Spleen (tissue), 11 donors: Measurements from ENCODE around the gene XIRP1. TPM values are rescaled to one million over a fixed set of nuclear protein-coding genes. Genes with fewer than 3 reads are reported as not detected.

Experiments used
- microRNA-seq, 3 donors: library from miRNA; unstranded; fragments of <30 nt; microRNA quantifications; one replicate each; pipeline versions ENCODE4 to v1.1.0, GENCODE V29; 2019 to 2020
- polyA plus RNA-seq, 3 donors: library from polyadenylated mRNA; stranded (reverse); fragments of 200-250 nt; gene quantifications; one replicate each; pipeline ENCODE4 v1.2.1, GENCODE V29; 2013
- small RNA-seq, 4 donors: library from RNA; depleted of rRNA; stranded (forward); fragments of <200 nt; gene quantifications; one replicate each; pipeline ENCODE3, GENCODE V24; 2016
- total RNA-seq, 7 donors: library from RNA; depleted of rRNA in 3 of 7; stranded (reverse); fragments of >200 nt in 3 of 7; fragmentation: NEBNext Ultra II Directional in 4 of 7; extraction: Animal tissue kit (Norgen Biotek cat#: 25700) in 4 of 7; gene quantifications; one replicate each; pipeline versions ENCODE4 v1.1.0 to v1.2.1, GENCODE V29; 2016 to 2021
- donor health status: healthy with polysubstance abuse.
- donor health status: DM: no; HTN: no; CAD: no; lungs with moderate emphysema.
- donor health status: DM: no; HTN: no; CAD: no.
- donor health status: Bipolar disorder and iron deficiency.
- donor health status: healthy.
- donor health status: DM: no; HTN: no; CAD: no.
- donor health status: DM: yes; HTN: yes; CAD: no.

Gene XIRP1
- total and polyA plus RNA-seq, 10 donors = 0.06 to 0.70 (median 0.27) TPM; not detected in 3

Small RNAs within 50 kb of the gene (microRNA-seq; reads per million reads assigned to microRNA genes)
- 0 to 0.57 (median 0.36) reads per million in 3 donors for gene MIR6822

Small RNAs within 50 kb of the gene (small RNA-seq; reads per million reads assigned to genes)
- gene RF00017 = 0 reads per million in 4 donors

Other genes with a start within 250 kb of the XIRP1 start
- gene SCN11A, start 140.7 kb downstream of the XIRP1 start, total RNA-seq = 1 to 10 TPM in 6 of 7 donors, under 1 TPM in 1; 0.65 to 6.0 (median 3.4) TPM
- gene SCN11A, start 140.7 kb downstream of the XIRP1 start, polyA plus RNA-seq = 1 to 10 TPM in 2 of 3 donors, under 1 TPM in 1; 0.26 to 2.6 (median 1.5) TPM
- 10 to 100 TPM; 32.7 to 45.0 (median 36.9) TPM for gene WDR48, start 140.6 kb downstream of the XIRP1 start, total RNA-seq
- 10 to 100 TPM; 11.1 to 13.4 (median 12.7) TPM for gene WDR48, start 140.6 kb downstream of the XIRP1 start, polyA plus RNA-seq
- 10 to 100 TPM; 47.3 to 74.5 (median 65.5) TPM for gene GORASP1, start 85.0 kb downstream of the XIRP1 start, total RNA-seq
- 10 to 100 TPM; 20.6 to 35.5 (median 26.3) TPM for gene GORASP1, start 85.0 kb downstream of the XIRP1 start, polyA plus RNA-seq
- gene TTC21A, start 84.9 kb downstream of the XIRP1 start, total RNA-seq = 10 to 100 TPM; 11.6 to 17.5 (median 13.2) TPM
- 10 to 100 TPM; 15.2 to 34.3 (median 18.6) TPM for gene TTC21A, start 84.9 kb downstream of the XIRP1 start, polyA plus RNA-seq
- 10 to 100 TPM; 18.2 to 57.0 (median 34.6) TPM for gene CSRNP1, start 39.0 kb downstream of the XIRP1 start, total RNA-seq
- 10 to 100 TPM in 2 of 3 donors, 1 to 10 TPM in 1; 7.1 to 15.1 (median 10.2) TPM for gene CSRNP1, start 39.0 kb downstream of the XIRP1 start, polyA plus RNA-seq
- 10 to 100 TPM in 2 of 7 donors, 1 to 10 TPM in 5; 5.1 to 15.0 (median 7.2) TPM for gene CX3CR1, start 87.4 kb upstream of the XIRP1 start, total RNA-seq
- gene CX3CR1, start 87.4 kb upstream of the XIRP1 start, polyA plus RNA-seq = under 1 TPM; 0.09 to 0.80 (median 0.35) TPM
- 1 to 10 TPM in 1 of 7 donors, under 1 TPM in 5, not detected in 1; 0.46 to 2.1 (median 0.68) TPM for gene CCR8, start 137.1 kb upstream of the XIRP1 start, total RNA-seq
- gene CCR8, start 137.1 kb upstream of the XIRP1 start, polyA plus RNA-seq = under 1 TPM in 1 of 3 donors, not detected in 2; 0.06 TPM
- gene SLC25A38, start 190.8 kb upstream of the XIRP1 start, total RNA-seq = 10 to 100 TPM; 23.7 to 30.2 (median 26.0) TPM
- gene SLC25A38, start 190.8 kb upstream of the XIRP1 start, polyA plus RNA-seq = 10 to 100 TPM; 32.3 to 38.4 (median 34.6) TPM
- gene RPSA, start 214.1 kb upstream of the XIRP1 start, total RNA-seq = 1,000 to 10,000 TPM in 1 of 7 donors, 100 to 1,000 TPM in 6; 795 to 1,012 (median 943) TPM
- gene RPSA, start 214.1 kb upstream of the XIRP1 start, polyA plus RNA-seq = 1,000 to 10,000 TPM; 2,699 to 3,649 (median 3,099) TPM